GM21786 (cell line): ENCODE results near the gene SYT13.
"Not testable (repeated sequence)": the region's sequence is repeated elsewhere in the genome, so short reads cannot be mapped to it uniquely, and the experiment has no call there.

ENCODE experiments used
- ATAC-seq: cut with Tn5 transposase; IDR thresholded peaks from one replicate; pipeline ENCODE4 v1.9.1; 2021; ENCODE audit not compliant: unreplicated experiment

SYT13 gene

GRCh38 chr11:45250035-45250718, 36.0 kb downstream of the SYT13 start:
- ATAC-seq: no peak

GRCh38 chr11:45249372-45249771, 36.8 kb downstream of the SYT13 start:
- ATAC-seq: not testable (repeated sequence)

- ATAC-seq: no peak
Observed at GRCh38 chr11:45248501-45249011, 37.6 kb downstream of the SYT13 start.

- no peak for ATAC-seq
Observed at GRCh38 chr11:45247433-45247832, 38.7 kb downstream of the SYT13 start.

GRCh38 chr11:45246241-45246640, 39.9 kb downstream of the SYT13 start:
- ATAC-seq: no peak

GRCh38 chr11:45245218-45246045, 40.7 kb downstream of the SYT13 start:
- ATAC-seq: no peak

- ATAC-seq: no peak
Observed at GRCh38 chr11:45243967-45244366, 42.2 kb downstream of the SYT13 start.

GRCh38 chr11:45239733-45240132, 46.4 kb downstream of the SYT13 start:
- ATAC-seq: no peak

- ATAC-seq: no peak
Observed at GRCh38 chr11:45238724-45239123, 47.4 kb downstream of the SYT13 start.

- ATAC-seq: no peak
Observed at GRCh38 chr11:45237711-45238315, 48.3 kb downstream of the SYT13 start.

- ATAC-seq: no peak
Observed at GRCh38 chr11:45234306-45235006, 51.7 kb downstream of the SYT13 start.

GRCh38 chr11:45233804-45234170, 52.4 kb downstream of the SYT13 start:
- ATAC-seq: no peak

- peak; percentile 76 for ATAC-seq
Observed at GRCh38 chr11:45233121-45233803, 52.9 kb downstream of the SYT13 start.

GRCh38 chr11:45232341-45233080, 53.6 kb downstream of the SYT13 start:
- no peak for ATAC-seq

- ATAC-seq: no peak
Observed at GRCh38 chr11:45229401-45230020, 56.6 kb downstream of the SYT13 start.

GRCh38 chr11:45227836-45228235, 58.3 kb downstream of the SYT13 start:
- no peak for ATAC-seq

GRCh38 chr11:45226901-45227300, 59.2 kb downstream of the SYT13 start:
- no peak for ATAC-seq

GRCh38 chr11:45225961-45226871, 59.9 kb downstream of the SYT13 start:
- no peak for ATAC-seq
